Fibroblast of lung (primary cell): Measurements from ENCODE around the gene KRT15. TPM values are rescaled to one million over a fixed set of nuclear protein-coding genes. Genes with fewer than 3 reads are reported as not detected.

ENCODE experiments used
- DNase-seq, 2 donors: peaks; one replicate each; pipeline versions ENCODE4 v3.0.0 to v3.0.0-alpha.2; 2010; ENCODE audit warnings: low read depth in 2 of 2
- H2AFZ ChIP-seq: 2 replicates; pipeline ENCODE4 v1.5.1; 2012; ENCODE audit warnings: low read length, control low read depth, inconsistent platforms
- H3K27ac ChIP-seq: 2 replicates; pipeline ENCODE4 v1.5.1; 2011; ENCODE audit warnings: low read length, control low read depth; ENCODE audit not compliant: insufficient read depth
- H3K27me3 ChIP-seq: 2 replicates; pipeline ENCODE4 v1.5.1; 2011; ENCODE audit warnings: mild to moderate bottlenecking, low read length; ENCODE audit not compliant: control insufficient read depth, insufficient read depth
- H3K36me3 ChIP-seq: 2 replicates; pipeline ENCODE4 v1.5.1; 2011; ENCODE audit warnings: low read length; ENCODE audit not compliant: control insufficient read depth, insufficient read depth
- H3K4me1 ChIP-seq: 2 replicates; pipeline ENCODE4 v1.5.1; 2011; ENCODE audit warnings: low read length; ENCODE audit not compliant: control insufficient read depth, insufficient read depth; ENCODE audit errors: extremely low read depth
- H3K4me2 ChIP-seq: 2 replicates; pipeline ENCODE4 v1.5.1; 2011; ENCODE audit warnings: low read length, control low read depth; ENCODE audit not compliant: insufficient read depth; ENCODE audit errors: extremely low read depth
- H3K4me3 ChIP-seq, 4 experiments: fragments of 200-600 bp in 1 of 4; sonication (generic) in 1 of 4; replicated peaks in 1 of 4; 2 replicates each; pipeline ENCODE4 v1.5.1; 2011 to 2016; ENCODE audit warnings: low read length in 4 of 4, low read depth in 3 of 4, mild to moderate bottlenecking in 3 of 4, control low read depth in 2 of 4, inconsistent platforms in 1 of 4, mixed read lengths in 1 of 4; ENCODE audit not compliant: insufficient read depth in 1 of 4; ENCODE audit errors: control extremely low read depth in 1 of 4
- H3K79me2 ChIP-seq: 2 replicates; pipeline ENCODE4 v1.5.1; 2012; ENCODE audit warnings: mild to moderate bottlenecking, low read length, inconsistent platforms; ENCODE audit not compliant: control insufficient read depth, insufficient read depth
- H3K9ac ChIP-seq: 2 replicates; pipeline ENCODE4 v1.5.1; 2011; ENCODE audit warnings: mild to moderate bottlenecking, low read length, control low read depth; ENCODE audit not compliant: insufficient read depth
- H3K9me3 ChIP-seq: 2 replicates; pipeline ENCODE4 v1.5.1; 2012; ENCODE audit warnings: low read depth, low read length; ENCODE audit not compliant: control insufficient read depth, insufficient read depth
- H4K20me1 ChIP-seq: 2 replicates; pipeline ENCODE4 v1.5.1; 2011; ENCODE audit warnings: low read length; ENCODE audit not compliant: control insufficient read depth, insufficient read depth; ENCODE audit errors: extremely low read depth
- CTCF ChIP-seq, 2 donors: IDR thresholded peaks in 1 of 2; conservative IDR thresholded peaks in 1 of 2; 1 replicate in 1 of 2; 2 replicates in 1 of 2; pipeline ENCODE4 v1.5.1; 2011 to 2012; ENCODE audit warnings: low read length in 2 of 2, control low read depth in 1 of 2, inconsistent platforms in 1 of 2, low read depth in 1 of 2, mild to moderate bottlenecking in 1 of 2
- EZH2 ChIP-seq: IDR thresholded peaks from 2 replicates; pipeline ENCODE4 v1.5.1; 2012; ENCODE audit warnings: low read length, control low read depth, mild to moderate bottlenecking; ENCODE audit errors: missing control alignments
- polyA plus RNA-seq, 2 donors: library from polyadenylated mRNA; depleted of rRNA in 1 of 2; stranded (reverse) in 1 of 2; unstranded in 1 of 2; fragments of >200 nt; gene quantifications; 2 replicates each; pipeline ENCODE4 v1.2.1, GENCODE V29; 2011 to 2012; ENCODE audit warnings: missing spikeins in 1 of 2
- total RNA-seq: library from RNA; depleted of rRNA; stranded (reverse); fragments of >200 nt; gene quantifications from 2 replicates; pipeline ENCODE4 v1.2.1, GENCODE V29; 2014

Gene KRT15
- total and polyA plus RNA-seq, 2 donors (not counting 1 experiment from before 2014, with no cell fraction given): 0.17 to 0.47 TPM

GRCh38 chr17:41499714-41500113, 19.0 kb downstream of the KRT15 start:
- no peaks in the 10 kb centered on the region for H3K79me2 ChIP-seq
- no peak for TF ChIP-seq EZH2
- no peak for TF ChIP-seq CTCF (conservative IDR thresholded peaks at IDR 0.05 in 1 of 2, IDR thresholded peaks at IDR 0.05 in 1 of 2; ENCODE audit: low read depth in 1 of 2, low read length in 2 of 2)
- no peaks in the 10 kb centered on the region for H4K20me1 ChIP-seq
- no peak overlapping the region for H3K9ac ChIP-seq
- H3K36me3 ChIP-seq: no peaks in the 10 kb centered on the region
- H2AFZ ChIP-seq: no peak overlapping the region
- no peaks in the 10 kb centered on the region for H3K27me3 ChIP-seq
- peaks cover 11% of the 10 kb centered on the region for H3K4me1 ChIP-seq
- H3K9me3 ChIP-seq: no peaks in the 10 kb centered on the region
- H3K4me3 ChIP-seq: no peak overlapping the region
- H3K27ac ChIP-seq: no peak overlapping the region
- no peak overlapping the region for H3K4me2 ChIP-seq
- no peak for DNase-seq

GRCh38 chr17:41498276-41498675, 20.4 kb downstream of the KRT15 start:
- Histone ChIP-seq H3K27ac (no peak overlapping the region), H3K79me2 (no peaks in the 10 kb centered on the region), H2AFZ (no peak overlapping the region), H4K20me1 (no peaks in the 10 kb centered on the region), H3K9me3 (no peaks in the 10 kb centered on the region), H3K36me3 (no peaks in the 10 kb centered on the region), H3K27me3 (no peaks in the 10 kb centered on the region), H3K9ac (no peak overlapping the region), H3K4me2 (no peak overlapping the region), H3K4me3 (no peak overlapping the region), H3K4me1 (peaks cover 17% of the 10 kb centered on the region)
- no peak for TF ChIP-seq EZH2
- no peak for TF ChIP-seq CTCF (conservative IDR thresholded peaks at IDR 0.05 in 1 of 2, IDR thresholded peaks at IDR 0.05 in 1 of 2; ENCODE audit: low read depth in 1 of 2, low read length in 2 of 2)
- DNase-seq: no peak

- Histone ChIP-seq H4K20me1 (no peaks in the 10 kb centered on the region), H3K9me3 (no peaks in the 10 kb centered on the region), H3K27me3 (no peaks in the 10 kb centered on the region), H3K79me2 (no peaks in the 10 kb centered on the region), H2AFZ (peak overlapping the region; percentile 75), H3K36me3 (no peaks in the 10 kb centered on the region), H3K4me3 (no peak overlapping the region), H3K4me1 (peaks cover 20% of the 10 kb centered on the region), H3K4me2 (no peak overlapping the region), H3K9ac (no peak overlapping the region), H3K27ac (no peak overlapping the region)
- DNase-seq: peak; percentile 70 to 84
- TF ChIP-seq CTCF (conservative IDR thresholded peaks at IDR 0.05 in 1 of 2, IDR thresholded peaks at IDR 0.05 in 1 of 2; ENCODE audit: low read depth in 1 of 2, low read length in 2 of 2): peak; percentile 57 to 75
- TF ChIP-seq EZH2: no peak
Observed at GRCh38 chr17:41496803-41497484, 21.7 kb downstream of the KRT15 start.
